ENCODE measurements around the gene HTT-AS. TPM values are rescaled to one million over a fixed set of nuclear protein-coding genes. Genes with fewer than 3 reads are reported as not detected.

The HTT-AS gene
- total RNA-seq, 2 experiments from 2014 or later = not detected

Other genes with a start within 250 kb of the HTT-AS start
- 100 to 1,000 TPM; 151 to 154 TPM for gene ADD1, start 230.7 kb downstream of the HTT-AS start, total RNA-seq
- gene NOP14, start 111.1 kb downstream of the HTT-AS start, total RNA-seq = 100 to 1,000 TPM; 143 TPM
- 1 to 10 TPM; 4.9 to 5.3 TPM for gene GRK4, start 111.0 kb downstream of the HTT-AS start, total RNA-seq
- 10 to 100 TPM; 52.5 to 55.7 TPM for gene HTT, start 143 bp upstream of the HTT-AS start, total RNA-seq
- gene MSANTD1, start 174.6 kb upstream of the HTT-AS start, total RNA-seq = under 1 TPM; 0.21 to 0.44 TPM
- gene RGS12, start 218.5 kb upstream of the HTT-AS start, total RNA-seq = 1 to 10 TPM; 1.3 to 2.2 TPM

Measured in activated CD8-positive, alpha-beta memory T cell treated with anti-CD3 and anti-CD28 coated beads for 36 hours (primary cell).